Measurements from ENCODE around the gene CNPY1. TPM values are rescaled to one million over a fixed set of nuclear protein-coding genes. Genes with fewer than 3 reads are reported as not detected.

CNPY1 gene
- total RNA-seq, 1 experiment from 2014 or later: not detected

GRCh38 chr7:155570991-155571390 lies 24.6 kb upstream of the CNPY1 start:
- Histone ChIP-seq H2BK15ac (ENCODE audit: low read depth, low read length) (no peak overlapping the region), H4K20me1 (ENCODE audit: control insufficient read depth, insufficient read depth, insufficient read length) (no peaks in the 10 kb centered on the region), H3K14ac (ENCODE audit: insufficient read depth, low read length) (no peak overlapping the region), H2AK5ac (ENCODE audit: insufficient read length, low read length) (no peak overlapping the region), H3K9ac (ENCODE audit: extremely low read depth, insufficient read length, low read length) (no peak overlapping the region), H3K9me3 (ENCODE audit: control insufficient read depth, low read depth, low read length) (no peaks in the 10 kb centered on the region), H3K4me2 (ENCODE audit: insufficient read depth, insufficient read length, low read length) (no peak overlapping the region), H3K4ac (ENCODE audit: low read depth, low read length) (no peak overlapping the region), H2BK20ac (ENCODE audit: low read depth, low read length, poor library complexity, severe bottlenecking) (no peak overlapping the region), H3K79me1 (ENCODE audit: insufficient read depth, low read depth, low read length, poor library complexity, severe bottlenecking) (no peaks in the 10 kb centered on the region), H3T11ph (ENCODE audit: low read length) (no peak overlapping the region), H3K23ac (ENCODE audit: insufficient read length, low read depth, low read length) (no peak overlapping the region), H3K18ac (ENCODE audit: insufficient read length, low read depth, low read length) (no peak overlapping the region), H4K8ac (replicated peaks; ENCODE audit: insufficient read length, low read depth, low read length) (no peak overlapping the region), H2AFZ (ENCODE audit: low read length) (no peak overlapping the region), H4K5ac (ENCODE audit: insufficient read length, low read depth, low read length) (no peak overlapping the region), H4K91ac (ENCODE audit: insufficient read length, low read depth, low read length) (no peak overlapping the region), H3K27ac (ENCODE audit: insufficient read length, low read depth, low read length) (no peak overlapping the region), H3K4me1 (ENCODE audit: insufficient read depth, low read length) (no peaks in the 10 kb centered on the region; the same call in 1 of the 2 replicates), H2BK12ac (ENCODE audit: insufficient read length, low read depth, low read length) (no peak overlapping the region), H3K79me2 (ENCODE audit: insufficient read depth, low read length) (no peaks in the 10 kb centered on the region), H2BK120ac (ENCODE audit: low read depth, low read length, poor library complexity, severe bottlenecking) (no peak overlapping the region), H2BK5ac (ENCODE audit: insufficient read length, low read length) (no peak overlapping the region), H3K56ac (ENCODE audit: insufficient read length, low read depth, low read length) (no peak overlapping the region), H3K27me3 (ENCODE audit: insufficient read depth, low read length) (no peaks in the 10 kb centered on the region), H3K23me2 (ENCODE audit: insufficient read length, low read depth, low read length, poor library complexity, severe bottlenecking) (no peaks in the 10 kb centered on the region)
- Mint-ChIP-seq H3K27me3 (ENCODE audit: low read depth) (peaks cover 4% of the 10 kb centered on the region; the same call in 1 of the 2 replicates), H3K4me3 (no peak overlapping the region), H3K36me3 (ENCODE audit: insufficient read depth in 1 of 3, low read depth in 3 of 3) (no peaks in the 10 kb centered on the region), H3K27ac (no peak overlapping the region), H3K9me3 (no peaks in the 10 kb centered on the region), H3K4me1 (peaks cover 16 to 27% of the 10 kb centered on the region in 2 experiments)
- no peak for TF ChIP-seq CTCF (conservative IDR thresholded peaks at IDR 0.05)
- no CpG with 5 or more reads among the region's 6 CpGs for WGBS (ENCODE audit: extremely low coverage, insufficient read length, low lambda C conversion rate)
- no peak for DNase-seq

Measured in H9 (cell line).